Ramos (cell line): ENCODE measurements around the gene COPZ1.

ENCODE experiments used
- in situ Hi-C: fragments of 300-500 bp; cut with MboI; formaldehyde crosslinking; loops from one replicate; pipeline ENCODE4 v1.14.3; 2022; ENCODE audit warnings: low sequenced_read_pairs; ENCODE audit not compliant: unreplicated experiment

Gene COPZ1

DNA sequence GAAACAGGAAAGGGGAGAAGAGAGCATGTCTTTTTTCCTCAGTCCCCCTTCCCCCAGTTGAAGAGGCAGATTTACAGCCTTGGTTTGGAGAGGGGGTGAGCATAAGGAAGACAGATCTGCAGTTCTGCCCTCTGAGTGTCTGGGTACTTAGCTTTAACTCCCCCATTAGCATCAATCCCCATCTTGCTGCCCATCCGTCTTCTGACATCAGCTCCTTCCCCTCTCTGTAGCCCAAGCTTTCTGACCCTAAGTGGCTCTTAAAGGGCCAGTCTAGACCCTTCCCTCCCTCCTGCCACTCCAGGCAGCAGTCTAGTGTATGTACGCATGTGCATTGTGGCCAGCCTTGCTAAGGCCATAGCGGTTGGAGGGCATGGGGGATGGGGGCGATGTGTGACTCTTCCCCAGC lies 32.0 kb downstream of the COPZ1 start:
- in situ Hi-C loops, result loop anchor here (25.0 kb wide), 1 partner anchor 370 kb away; the partner anchor contains the start of gene HOXC10

DNA sequence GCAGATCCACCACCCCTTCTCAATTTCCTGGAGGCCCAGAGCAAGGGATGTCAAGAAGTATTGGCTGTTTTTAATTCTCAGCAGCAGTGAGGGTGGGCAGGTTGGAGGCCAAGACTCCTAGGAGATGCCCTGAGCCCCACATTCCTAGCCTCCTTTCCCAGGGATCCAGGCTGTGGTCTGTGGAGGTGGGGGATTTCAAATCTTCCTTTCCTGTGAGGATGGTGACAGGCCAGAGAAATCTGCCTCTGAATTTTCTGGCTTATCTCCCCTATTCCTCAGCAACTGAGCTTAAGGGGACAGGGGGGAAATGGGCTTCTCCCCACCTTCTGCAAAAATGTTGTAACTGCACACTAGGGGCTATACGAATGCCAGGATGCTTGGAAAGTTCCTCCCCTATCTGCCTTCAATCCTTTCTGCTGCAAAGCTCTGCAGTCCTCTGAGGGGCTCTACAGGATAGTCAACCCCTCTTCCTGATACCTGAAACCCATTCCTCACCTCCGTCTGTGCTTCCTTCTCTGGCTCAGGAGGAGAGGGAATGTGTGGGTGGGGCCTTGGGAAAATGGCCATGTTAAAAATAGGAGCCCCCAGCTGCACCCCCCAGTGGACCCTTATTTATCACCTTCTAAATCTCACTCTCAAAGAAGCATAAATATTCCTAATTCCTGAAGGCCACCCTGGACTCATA lies 32.7 kb downstream of the COPZ1 start:
- in situ Hi-C loops, result loop anchor here (25.0 kb wide), 1 partner anchor 370 kb away; the partner anchor contains the start of gene HOXC10

DNA sequence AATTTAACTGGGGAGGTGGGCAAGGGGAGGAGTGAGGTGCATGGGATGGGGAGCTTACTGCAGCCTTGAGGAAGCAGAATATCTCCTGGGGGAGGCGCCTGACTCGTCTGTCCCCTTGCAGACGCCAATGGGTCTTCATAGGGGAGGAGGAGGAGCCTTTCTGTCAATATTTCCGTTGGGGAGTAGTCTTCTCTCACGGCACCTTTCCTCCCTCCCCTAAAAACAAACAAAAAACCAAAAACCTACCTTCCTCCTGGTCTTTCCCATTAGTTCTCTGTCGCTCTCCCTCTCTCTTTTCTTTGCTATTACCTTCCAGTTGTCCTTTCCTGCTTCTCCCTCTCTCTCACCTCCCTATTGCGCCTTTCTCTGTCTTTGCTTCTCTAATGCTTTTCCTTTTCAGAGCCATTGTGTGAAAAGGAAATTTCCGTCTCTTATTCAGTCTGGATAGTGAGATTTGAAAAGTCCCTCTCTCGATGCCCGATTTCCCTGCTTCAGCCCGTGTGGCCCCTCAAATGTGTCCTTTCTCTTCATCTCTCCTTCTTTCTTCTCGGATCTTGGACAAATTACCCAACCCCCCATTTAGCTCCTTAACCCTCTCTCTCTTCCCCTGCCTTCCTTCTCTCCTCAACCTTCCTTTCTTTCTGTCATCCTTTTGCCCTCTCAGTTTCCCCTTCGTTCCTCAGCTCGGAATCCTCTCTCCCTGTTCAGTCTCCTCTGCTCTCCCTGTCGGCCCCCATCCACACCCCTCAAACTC lies 33.4 kb downstream of the COPZ1 start:
- in situ Hi-C loops, result loop anchor here (25.0 kb wide), 1 partner anchor 371 kb away; the partner anchor contains the start of gene HOXC10

DNA sequence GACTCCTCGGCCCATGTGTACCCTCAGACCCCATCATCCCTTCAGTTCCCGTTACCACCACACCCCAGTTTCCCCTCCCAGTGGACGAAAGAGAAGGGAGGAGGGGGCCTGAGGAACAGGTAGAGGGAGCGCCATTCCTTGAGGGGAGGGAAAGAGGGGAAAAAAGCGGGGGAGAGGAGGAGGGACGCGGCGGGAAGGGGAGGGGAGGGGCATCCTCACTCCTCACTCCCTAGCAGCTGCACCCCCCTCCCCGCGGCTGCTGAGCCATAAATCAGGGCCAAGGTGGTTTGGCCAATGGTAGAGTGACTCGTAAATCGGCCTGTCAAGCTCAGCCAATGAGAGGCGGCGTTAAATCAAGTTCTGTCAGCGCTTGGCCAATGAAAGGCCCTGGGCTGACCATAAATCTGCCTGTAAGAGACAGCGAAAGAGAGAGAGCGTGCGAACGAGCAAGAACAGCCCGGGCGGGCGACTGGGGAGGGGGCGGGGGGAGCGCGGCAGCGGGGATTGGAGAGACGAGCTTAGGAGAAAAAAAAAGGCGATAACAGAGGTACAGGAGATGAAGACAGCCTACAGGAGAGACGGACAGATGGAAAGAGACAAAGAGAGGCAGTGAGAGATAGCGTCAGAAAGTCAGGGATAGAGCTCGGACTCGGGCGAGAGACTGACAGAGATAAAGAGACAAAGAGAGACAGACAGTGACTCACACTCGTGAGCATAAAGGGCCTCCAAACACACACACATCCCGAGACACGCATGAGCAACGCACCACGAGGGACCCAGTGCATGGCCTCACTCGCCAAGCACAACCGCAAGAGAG lies 34.2 kb downstream of the COPZ1 start:
- in situ Hi-C loops, result loop anchor here (25.0 kb wide), 1 partner anchor 372 kb away; the partner anchor contains the start of gene HOXC10

DNA sequence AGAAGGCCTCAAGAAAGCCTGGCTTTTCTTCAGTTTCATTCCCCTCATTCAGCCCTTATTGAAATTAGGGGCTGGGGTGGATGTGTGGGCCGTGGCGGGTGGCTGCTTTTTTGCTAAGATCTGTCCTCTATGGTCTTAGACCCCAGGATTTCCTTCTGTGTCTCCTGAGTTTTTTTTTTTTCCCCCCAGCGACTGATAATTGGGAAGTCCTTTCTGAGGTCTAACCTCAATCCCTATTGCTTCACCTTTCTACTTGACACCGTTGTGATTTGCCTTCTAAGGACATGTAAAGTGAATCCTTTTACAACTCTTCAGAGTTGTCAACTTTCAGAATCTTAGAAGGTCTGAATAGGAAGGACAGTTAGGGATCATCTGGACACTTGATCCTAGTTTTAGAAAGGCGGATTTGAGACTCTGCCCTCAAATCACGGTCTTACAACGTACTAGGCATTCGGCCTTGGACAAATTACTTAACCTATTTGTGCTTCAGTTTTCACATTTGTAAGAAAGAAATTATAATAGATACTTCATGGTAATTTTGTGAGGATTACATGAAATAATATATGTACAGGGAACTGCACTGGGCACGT lies 34.9 kb downstream of the COPZ1 start:
- in situ Hi-C loops, result loop anchor here (5.0 to 25.0 kb wide), 3 partner anchors 63 to 373 kb away; partner anchors contain the start of gene HOXC10

DNA sequence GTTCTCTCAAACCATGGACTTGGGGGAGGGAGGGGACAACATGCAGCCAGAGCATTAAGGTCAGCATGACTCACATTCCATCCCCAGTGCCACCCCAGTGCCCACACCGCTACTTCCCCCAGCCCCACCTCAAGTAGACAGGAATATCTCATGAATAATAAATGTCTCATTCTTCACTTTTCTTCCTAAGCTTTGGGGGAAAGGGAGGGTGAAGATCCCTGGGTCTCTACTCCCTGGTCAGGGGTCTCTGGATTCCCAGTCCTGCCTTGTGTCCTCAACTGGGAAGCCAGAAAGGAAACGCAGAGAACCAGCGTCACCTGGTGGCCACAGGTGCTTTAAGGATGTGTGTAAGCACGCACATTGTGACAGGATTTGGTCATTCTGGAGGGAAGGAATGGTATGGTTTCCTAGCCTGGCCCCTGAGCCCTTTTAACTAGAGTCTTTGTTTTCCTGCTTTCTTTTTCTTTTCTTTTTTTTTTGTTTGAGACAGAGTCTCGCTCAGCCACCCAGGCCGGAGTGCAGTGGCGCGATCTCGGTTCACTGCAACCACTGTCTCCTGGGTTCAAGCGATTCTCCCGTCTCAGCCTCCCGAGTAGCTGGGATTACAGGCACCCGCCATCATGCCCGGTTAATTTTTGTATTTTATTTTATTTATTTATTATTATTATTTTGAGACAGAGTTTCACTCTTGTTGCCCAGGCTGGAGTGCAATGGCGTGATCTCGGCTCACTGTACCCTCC lies 36.0 kb downstream of the COPZ1 start:
- in situ Hi-C loops, result loop anchor here (5.0 to 25.0 kb wide), 3 partner anchors 64 to 374 kb away; partner anchors contain the start of gene HOXC10

DNA sequence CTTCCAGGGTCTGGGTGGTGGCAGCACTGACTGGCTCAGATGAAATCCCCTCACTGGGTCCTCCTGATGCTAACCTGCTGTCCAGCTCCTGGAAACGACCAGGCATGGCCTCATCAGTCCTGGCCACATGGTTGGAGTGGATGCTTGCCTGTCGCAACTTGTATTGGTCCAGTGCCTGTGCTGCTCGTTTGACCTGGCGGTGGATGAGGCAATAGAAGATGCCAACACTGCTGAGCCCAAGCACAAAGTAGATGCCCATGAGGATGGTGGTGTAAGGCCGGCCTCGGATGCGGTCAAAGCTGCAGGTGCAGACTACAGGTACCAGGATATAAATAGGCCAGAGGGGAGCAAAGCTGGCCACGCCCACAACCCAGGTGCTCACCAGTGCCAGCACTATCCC lies 38.1 kb downstream of the COPZ1 start:
- in situ Hi-C loops, result loop anchor here (5.0 to 25.0 kb wide), 3 partner anchors 66 to 376 kb away; partner anchors contain the start of gene HOXC10

DNA sequence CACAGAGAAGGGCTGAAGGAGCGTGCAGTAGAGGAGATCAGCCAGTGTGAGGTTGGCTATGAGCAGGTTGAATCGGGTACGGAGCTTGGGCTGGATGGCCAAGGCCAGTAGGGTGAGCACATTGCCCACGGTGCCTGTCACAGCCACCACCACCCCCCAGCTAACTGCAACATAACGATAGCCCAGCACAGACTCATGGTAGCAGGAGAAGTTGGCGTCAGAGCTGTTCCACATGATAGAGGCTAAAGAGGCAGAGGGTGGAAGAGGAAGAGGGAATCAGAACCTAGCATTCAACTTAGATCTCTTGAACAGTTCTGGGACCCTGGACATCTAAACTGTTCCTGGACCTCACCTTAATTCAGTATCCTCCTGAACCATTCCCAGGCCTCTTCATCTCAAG lies 38.7 kb downstream of the COPZ1 start:
- in situ Hi-C loops, result loop anchor here (5.0 to 25.0 kb wide), 3 partner anchors 66 to 376 kb away; partner anchors contain the start of gene HOXC10

DNA sequence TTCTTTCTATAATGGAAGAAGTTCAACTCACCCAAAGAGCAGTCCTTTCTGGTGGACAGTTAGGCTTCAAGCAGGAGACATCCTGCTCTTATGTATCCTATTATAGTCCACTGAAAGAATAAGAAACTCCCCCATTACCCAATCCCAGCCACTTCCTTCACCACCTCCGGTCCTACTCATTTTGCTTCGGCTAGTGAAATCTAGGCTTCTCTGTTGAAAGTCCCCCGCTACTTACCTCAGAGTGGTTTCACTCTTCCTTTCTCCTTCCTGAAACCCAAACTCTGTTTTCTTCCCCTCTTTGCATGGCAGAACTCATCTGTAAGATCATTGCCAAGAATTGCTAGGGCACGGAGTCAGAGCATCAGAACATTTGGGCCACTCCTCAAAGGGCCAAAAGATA lies 39.5 kb downstream of the COPZ1 start, which contains the start of gene GPR84:
TSS of gene GPR84 (minus strand) at position 74 of the 400 bp plus-strand sequence. CDS start 635 bp downstream, outside the sequence.
- in situ Hi-C loops, result loop anchor here (5.0 to 25.0 kb wide), 3 partner anchors 67 to 377 kb away; partner anchors contain the start of gene HOXC10

DNA sequence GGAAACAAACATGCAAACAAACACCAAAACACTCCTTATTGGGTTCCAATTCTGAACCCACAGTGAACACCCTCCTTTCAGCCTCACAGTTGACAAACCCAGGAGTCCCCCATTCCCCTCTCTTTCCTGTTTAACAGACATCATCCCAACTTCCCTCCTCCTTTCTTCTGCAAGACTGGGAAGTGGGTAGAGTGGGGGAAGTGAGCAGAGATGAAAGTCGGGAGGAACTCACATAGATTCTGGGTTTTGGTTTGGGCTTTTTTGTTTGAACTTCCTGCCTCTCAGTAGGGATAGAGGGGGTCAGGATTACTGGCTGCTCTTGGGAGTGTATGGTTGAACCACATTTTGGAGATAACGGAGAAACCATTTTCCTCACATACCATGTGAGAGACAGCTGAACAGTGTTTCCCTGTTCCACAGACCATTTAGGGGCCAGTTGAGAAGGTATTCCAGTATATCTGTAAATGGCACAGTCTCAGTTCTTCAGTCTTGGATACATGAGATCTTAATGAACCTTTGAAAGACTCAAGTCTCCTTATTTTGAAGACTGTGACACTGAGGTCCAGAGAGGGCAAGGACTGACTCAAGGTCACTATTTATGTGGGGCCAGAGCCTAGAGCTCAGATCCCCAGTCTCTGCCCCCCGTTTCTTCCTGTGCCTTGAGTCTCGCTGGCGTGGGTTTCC lies 43.2 kb downstream of the COPZ1 start:
- in situ Hi-C loops, result loop anchor here (25.0 kb wide), 1 partner anchor 381 kb away; the partner anchor contains the start of gene HOXC10

DNA sequence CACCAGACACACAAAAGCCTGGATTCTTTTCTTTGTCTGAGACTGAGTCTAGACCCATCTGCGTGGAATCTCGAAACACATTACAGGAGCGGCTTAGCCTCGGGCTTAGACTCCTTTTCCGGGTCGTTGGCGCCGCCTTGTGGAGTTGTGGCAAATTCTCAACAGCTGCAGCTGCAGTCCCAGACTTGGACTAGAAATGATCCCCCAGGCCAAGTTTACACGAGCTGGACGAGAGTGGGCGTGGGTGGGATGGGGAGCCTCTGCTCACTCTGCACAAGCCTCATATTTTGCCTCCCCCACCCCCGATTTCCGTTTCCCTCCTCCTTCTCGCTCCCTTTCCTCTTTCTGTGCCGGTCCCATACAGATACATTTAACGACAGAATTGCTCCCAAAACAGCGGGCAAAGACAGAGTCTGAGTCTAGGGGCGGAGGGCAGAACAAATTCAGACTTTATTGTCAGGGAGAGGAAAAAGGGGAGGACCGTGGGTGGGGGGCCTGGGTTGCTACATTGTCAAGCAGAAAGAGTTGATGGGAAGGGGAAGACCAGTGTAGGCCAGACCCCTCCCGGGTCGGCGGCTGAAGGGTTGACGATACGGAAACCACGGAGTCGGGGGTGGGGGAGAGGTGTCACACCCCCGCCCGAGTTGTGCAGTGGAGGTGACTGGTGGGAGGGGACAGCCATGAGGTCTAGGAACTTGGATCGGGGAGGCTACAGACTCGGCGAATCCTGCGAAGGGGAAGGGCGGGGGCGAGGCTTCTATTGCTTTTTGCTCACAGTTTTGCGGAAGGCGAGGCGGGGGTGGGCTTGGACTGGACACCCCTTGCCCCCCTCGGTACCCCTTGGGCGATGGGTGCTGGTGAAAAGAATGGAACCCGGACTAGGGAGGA lies 44.0 kb downstream of the COPZ1 start:
- in situ Hi-C loops, result loop anchor here (25.0 kb wide), 1 partner anchor 382 kb away; the partner anchor contains the start of gene HOXC10

DNA sequence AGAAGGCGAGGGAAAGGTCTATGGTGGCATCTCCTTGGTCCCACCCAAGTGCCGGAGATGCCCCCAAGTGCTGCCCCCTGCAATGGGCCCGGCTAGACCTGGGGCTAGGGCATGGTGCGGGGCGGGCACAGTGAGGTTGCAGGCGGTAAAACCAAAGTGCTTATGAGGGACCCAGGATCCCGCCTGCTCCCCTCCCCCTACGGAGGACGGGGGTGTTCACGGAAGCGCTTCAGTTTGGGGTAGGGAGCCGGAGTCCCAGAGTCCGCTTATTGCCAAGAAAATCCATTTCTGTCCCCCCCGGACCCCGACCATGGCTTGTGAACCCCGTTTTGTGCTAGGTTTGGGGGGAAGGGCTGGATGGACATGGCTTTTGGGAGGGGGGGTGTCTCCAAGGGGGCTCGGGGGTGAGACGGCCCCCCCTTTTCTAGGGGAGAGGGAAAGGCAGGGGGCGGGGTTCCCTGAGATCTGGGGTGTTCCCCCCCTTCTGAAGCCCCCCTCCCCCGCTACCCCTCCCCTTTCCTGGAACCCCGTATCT lies 44.7 kb downstream of the COPZ1 start:
- in situ Hi-C loops, result loop anchor here (25.0 kb wide), 1 partner anchor 382 kb away; the partner anchor contains the start of gene HOXC10

DNA sequence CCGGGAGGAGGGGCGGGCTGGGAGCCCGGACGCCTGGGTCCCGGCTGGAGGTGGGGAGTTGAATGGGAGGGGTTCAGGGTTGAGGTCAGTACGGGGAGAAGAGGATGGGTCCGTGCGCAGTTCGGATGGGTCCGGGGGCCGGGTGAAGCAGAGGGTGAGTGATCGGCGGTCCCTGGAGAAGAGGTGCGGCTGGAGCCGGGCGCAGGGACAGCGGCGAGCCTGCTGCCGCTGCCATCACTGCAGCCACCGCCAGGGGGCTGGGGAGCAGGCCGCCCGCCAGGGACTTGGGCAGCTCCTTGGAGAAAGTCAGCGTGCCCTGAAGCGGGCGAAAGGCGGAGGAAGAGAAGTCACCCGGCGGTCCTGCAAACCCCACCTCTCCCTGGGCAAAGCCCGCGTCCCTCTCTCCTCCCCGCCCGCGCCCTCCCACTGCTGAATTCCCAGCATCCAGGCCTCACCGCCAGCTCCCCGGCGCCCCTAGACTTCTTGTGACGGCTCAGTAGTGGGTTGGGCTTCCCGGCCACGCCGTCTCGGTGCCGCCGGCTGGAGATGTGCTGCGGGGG lies 45.3 kb downstream of the COPZ1 start:
- in situ Hi-C loops, result loop anchor here (25.0 kb wide), 1 partner anchor 383 kb away; the partner anchor contains the start of gene HOXC10

DNA sequence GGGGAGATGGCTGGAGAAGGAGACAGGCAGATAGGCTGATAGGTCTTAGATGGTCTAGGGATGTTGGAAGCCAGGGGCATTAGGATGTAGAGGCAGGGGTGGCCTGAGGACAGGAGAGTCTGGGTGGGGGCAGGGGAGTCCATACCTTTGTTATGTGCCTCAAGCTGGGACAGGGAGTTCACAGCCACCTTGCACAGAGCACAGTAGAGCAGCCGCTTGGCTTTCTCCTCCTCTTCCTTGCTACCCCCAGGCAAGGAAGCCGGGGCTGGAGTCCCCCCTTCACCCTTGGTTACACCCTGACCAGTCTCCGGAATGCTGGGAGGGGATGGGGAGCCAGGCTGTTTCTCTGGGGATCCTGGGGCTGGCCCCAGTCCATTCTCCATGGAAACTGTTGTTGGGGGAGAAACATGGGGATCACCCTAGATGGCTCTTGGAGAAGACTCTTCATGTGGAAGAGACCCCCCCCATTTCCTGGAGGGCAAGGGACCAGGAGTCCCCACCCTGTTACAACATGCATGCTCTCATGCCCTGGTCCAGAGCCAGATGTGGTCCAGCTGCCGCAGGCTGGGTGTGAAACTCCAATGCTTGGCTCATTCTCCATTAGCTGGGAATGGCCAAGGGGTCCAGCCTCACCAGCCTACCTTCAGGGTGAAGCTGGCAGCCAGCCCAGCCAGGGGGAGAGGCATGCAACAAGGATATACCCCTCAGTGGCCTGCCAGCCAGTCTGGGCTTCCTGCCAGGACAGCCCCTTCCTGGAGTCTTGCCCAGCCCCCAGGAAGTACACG lies 46.6 kb downstream of the COPZ1 start:
- in situ Hi-C loops, result loop anchor here (25.0 kb wide), 1 partner anchor 384 kb away; the partner anchor contains the start of gene HOXC10

DNA sequence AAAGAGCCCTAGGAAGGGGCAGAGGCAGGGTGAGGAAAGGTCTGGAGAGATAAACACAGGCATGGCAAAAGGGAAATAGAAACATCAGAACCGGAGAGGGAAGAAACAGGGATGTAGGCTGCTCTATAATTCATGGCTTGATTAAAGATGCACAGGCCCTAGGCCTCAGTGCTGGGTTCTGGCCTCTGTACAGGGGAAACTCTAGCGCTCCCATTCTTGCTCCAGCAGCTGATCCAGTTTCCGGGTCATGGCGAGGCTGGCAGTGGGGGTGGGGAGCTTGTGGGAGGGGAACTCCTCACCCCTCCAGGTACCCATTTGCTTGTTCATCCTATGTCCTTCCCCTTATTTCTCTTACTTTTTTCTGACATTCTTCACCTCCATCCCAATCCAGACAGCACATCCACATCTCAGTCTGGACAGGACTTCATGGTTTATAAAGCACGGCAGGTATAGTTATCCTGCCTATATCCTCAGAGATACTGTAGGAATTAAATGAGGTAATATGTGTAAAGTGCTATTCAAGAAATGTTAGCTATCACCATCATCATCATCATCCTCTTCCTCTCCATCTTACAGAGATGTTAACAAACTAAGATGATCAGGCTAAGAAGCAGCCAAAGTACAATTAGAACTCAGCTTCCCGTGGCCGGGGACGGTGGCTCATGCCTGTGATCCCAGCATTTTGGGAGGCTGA lies 47.3 kb downstream of the COPZ1 start:
- in situ Hi-C loops, result loop anchor here (25.0 kb wide), 1 partner anchor 385 kb away; the partner anchor contains the start of gene HOXC10
